ENCODE data around the gene OR2AP1. TPM values are rescaled to one million over a fixed set of nuclear protein-coding genes. Genes with fewer than 3 reads are reported as not detected.
"Not testable (repeated sequence)": the region's sequence is repeated elsewhere in the genome, so short reads cannot be mapped to it uniquely, and the experiment has no call there.

Gene OR2AP1
- total RNA-seq, 4 donors from 2014 or later, result not detected

DNA sequence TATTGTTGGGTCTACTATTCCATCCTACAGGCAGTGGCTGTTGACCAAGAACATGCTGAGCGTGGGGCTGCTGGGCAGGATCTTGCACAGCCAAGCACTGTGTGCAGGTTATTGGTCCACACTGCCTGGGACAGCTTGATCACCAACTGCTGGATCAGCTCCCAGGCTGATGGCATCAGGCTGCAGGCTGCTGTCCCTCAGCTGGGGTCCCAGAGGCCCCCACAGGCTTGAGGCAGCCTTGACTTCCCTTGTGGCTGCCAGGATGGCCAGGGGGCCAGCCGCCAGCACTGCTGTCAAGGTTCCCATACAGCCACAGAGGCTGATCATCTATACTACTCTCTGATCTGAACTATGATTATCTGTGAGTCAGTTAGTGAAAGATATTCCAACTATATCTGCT, 9.8 kb downstream of the OR2AP1 start:
- DNase-seq (ENCODE audit: low spot score in 2 of 2), result no peak
- TF ChIP-seq POLR2AphosphoS5 (IDR thresholded peaks at IDR 0.05) (no peak), EP300 (IDR thresholded peaks at IDR 0.05) (no peak), POLR2A (IDR thresholded peaks at IDR 0.05) (no peak)
- TF ChIP-seq, protein P1, sequence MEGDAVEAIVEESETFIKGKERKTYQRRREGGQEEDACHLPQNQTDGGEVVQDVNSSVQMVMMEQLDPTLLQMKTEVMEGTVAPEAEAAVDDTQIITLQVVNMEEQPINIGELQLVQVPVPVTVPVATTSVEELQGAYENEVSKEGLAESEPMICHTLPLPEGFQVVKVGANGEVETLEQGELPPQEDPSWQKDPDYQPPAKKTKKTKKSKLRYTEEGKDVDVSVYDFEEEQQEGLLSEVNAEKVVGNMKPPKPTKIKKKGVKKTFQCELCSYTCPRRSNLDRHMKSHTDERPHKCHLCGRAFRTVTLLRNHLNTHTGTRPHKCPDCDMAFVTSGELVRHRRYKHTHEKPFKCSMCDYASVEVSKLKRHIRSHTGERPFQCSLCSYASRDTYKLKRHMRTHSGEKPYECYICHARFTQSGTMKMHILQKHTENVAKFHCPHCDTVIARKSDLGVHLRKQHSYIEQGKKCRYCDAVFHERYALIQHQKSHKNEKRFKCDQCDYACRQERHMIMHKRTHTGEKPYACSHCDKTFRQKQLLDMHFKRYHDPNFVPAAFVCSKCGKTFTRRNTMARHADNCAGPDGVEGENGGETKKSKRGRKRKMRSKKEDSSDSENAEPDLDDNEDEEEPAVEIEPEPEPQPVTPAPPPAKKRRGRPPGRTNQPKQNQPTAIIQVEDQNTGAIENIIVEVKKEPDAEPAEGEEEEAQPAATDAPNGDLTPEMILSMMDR (IDR thresholded peaks at IDR 0.05), result no peak
- H3K4me1 ChIP-seq, result no peaks in the 10 kb centered on the region
- H3K27me3 ChIP-seq, result no peaks in the 10 kb centered on the region
- H3K36me3 ChIP-seq, result no peaks in the 10 kb centered on the region
- peaks cover 7% of the 10 kb centered on the region for H3K9me3 ChIP-seq
- WGBS, result 92% methylated on average over 2 of the region's 2 CpGs
- H3K27ac ChIP-seq, result no peak overlapping the region
- H3K4me3 ChIP-seq, result no peak overlapping the region

DNA sequence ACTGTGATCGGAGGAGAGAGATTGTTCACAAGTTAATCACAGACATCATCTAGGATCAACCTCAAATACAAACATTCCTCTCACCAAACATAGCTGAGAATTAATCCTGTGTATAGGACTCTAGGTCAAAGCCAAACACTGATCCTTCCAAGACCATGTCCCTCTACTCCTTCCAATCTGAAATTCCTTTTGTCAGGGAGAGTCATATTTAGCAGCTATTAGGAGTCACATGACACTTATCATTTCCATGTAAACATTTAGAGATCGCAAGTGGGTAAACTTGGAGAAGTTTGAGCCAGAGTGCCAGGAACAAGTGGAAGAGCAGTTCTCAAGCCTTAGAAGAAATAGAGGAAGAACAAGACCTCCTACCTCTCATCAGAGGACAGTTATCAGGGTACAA, 13.5 kb downstream of the OR2AP1 start:
- H3K36me3 ChIP-seq, result no peaks in the 10 kb centered on the region
- no peaks in the 10 kb centered on the region for H3K27me3 ChIP-seq
- TF ChIP-seq POLR2A (IDR thresholded peaks at IDR 0.05) (no peak), EP300 (IDR thresholded peaks at IDR 0.05) (no peak), POLR2AphosphoS5 (IDR thresholded peaks at IDR 0.05) (no peak)
- TF ChIP-seq, protein P1 (IDR thresholded peaks at IDR 0.05), result no peak
- no peak overlapping the region for H3K27ac ChIP-seq
- no peak overlapping the region for H3K4me3 ChIP-seq
- H3K4me1 ChIP-seq, result no peaks in the 10 kb centered on the region
- H3K9me3 ChIP-seq, result peaks cover 3% of the 10 kb centered on the region
- WGBS, result 93% methylated on average over 2 of the region's 2 CpGs
- DNase-seq (ENCODE audit: low spot score in 2 of 2), result no peak

DNA sequence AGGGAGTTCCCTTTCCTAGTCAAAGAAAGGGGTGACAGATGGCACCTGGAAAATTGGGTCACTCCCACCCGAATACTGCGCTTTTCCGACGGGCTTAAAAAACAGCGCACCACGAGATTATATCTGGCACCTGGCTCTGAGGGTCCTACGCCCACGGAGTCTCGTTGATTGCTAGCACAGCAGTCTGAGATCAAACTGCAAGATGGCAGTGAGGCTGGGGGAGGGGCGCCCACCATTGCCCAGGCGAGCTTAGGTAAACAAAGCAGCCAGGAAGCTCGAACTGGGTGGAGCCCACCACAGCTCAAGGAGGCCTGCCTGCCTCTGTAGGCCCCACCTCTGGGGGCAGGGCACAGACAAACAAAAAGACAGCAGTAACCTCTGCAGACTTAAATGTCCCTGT, 17.9 kb downstream of the OR2AP1 start:
- 76% methylated on average over 11 of the region's 12 CpGs for WGBS
- H3K36me3 ChIP-seq; H3K4me3 ChIP-seq; DNase-seq (ENCODE audit: low spot score in 2 of 2); H3K27me3 ChIP-seq; H3K27ac ChIP-seq; H3K4me1 ChIP-seq; H3K9me3 ChIP-seq: not testable (repeated sequence)

DNA sequence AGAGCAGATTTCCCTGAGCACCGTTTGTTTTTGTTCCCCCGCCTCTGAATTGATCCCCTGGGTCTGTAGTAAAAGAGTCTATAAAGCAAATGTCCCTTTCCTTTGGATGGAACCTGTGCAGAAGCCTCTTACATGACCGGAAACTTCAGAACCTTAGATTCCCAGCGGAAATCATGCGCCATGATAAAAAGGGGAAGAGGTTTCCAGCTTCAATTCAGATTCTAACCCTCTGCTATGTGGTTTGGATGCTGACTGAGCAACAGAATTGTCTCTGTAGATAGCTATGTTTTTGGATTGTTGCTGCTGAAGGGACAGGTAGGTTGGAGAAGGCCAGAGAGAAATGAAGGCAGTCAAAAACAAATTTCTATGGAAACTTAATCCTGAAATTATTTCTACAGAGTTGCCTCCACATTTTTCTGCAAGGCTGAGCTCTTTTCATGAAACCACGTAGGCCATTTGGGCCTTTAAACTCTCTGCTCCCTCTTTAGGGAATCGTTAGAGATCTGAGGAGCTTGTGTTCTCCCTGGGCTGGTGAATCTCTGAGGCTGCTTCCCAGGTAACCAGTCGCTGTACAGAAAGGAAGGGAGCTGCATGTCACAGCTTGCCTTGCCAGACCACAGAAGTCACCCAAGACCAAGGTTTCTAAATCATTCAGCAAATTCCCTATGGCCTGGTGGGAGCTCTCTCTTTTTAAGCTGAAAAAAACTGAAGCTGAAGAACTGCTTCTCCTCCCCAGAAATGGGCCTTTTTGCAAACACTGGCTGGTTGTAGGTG, 35.7 kb downstream of the OR2AP1 start:
- DNase-seq (ENCODE audit: low spot score in 2 of 2), result no peak
- H3K36me3 ChIP-seq, result no peaks in the 10 kb centered on the region
- TF ChIP-seq EP300 (IDR thresholded peaks at IDR 0.05), result no peak
- TF ChIP-seq, protein P1 (IDR thresholded peaks at IDR 0.05), result no peak
- no peaks in the 10 kb centered on the region for H3K27me3 ChIP-seq
- no peak overlapping the region for H3K4me3 ChIP-seq
- 63% methylated on average over 8 of the region's 8 CpGs for WGBS
- no peaks in the 10 kb centered on the region for H3K4me1 ChIP-seq
- H3K27ac ChIP-seq, result no peak overlapping the region
- H3K9me3 ChIP-seq, result no peaks in the 10 kb centered on the region

DNA sequence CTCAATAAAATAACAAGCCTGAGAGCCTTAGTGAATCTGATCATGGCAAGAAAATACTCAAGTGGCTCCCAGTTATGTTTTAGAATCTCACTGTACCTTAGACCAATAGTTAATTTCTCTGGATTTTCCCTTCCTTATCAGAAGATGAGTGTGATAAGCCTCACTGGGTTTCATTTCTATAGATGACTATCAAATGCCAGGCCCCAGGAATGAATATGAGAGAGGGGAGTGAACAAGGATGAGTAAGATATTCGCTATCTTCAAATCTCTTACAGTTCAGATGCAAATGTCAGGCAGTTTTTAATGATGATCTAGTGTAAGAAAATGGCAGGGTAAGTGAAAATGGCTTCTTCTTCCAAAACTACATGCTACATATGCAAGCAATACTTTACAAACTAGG, 38.3 kb downstream of the OR2AP1 start:
- DNase-seq (ENCODE audit: low spot score in 2 of 2), result no peak
- TF ChIP-seq POLR2A (IDR thresholded peaks at IDR 0.05) (no peak), POLR2AphosphoS5 (IDR thresholded peaks at IDR 0.05) (no peak), EP300 (IDR thresholded peaks at IDR 0.05) (no peak)
- TF ChIP-seq, protein P1 (IDR thresholded peaks at IDR 0.05), result no peak
- H3K27ac ChIP-seq, result no peak overlapping the region
- no peaks in the 10 kb centered on the region for H3K36me3 ChIP-seq
- WGBS, result 79% methylated on average over 1 of the region's 1 CpG
- no peaks in the 10 kb centered on the region for H3K4me1 ChIP-seq
- no peak overlapping the region for H3K4me3 ChIP-seq
- H3K9me3 ChIP-seq, result no peaks in the 10 kb centered on the region
- no peaks in the 10 kb centered on the region for H3K27me3 ChIP-seq

DNA sequence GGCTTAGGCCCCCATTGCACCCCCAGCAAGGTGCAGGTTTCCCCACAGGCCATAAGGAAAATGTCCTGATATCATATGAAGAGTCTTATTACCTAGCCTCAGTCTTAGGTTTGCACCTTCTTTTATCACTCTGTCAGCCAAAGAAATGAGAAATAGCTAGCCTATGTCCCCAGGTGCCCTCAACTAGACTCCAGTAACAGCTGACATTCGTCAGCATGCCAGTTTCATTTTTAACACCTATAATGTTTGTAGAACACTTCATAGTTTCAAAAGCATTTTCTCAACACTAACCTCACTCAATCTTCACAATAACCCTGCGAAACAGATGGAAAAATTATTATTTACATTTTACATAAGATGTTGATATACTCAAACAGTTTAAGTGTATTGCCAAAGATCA, 40.4 kb downstream of the OR2AP1 start:
- Histone ChIP-seq H3K27ac (no peak overlapping the region), H3K4me1 (no peaks in the 10 kb centered on the region), H3K27me3 (no peaks in the 10 kb centered on the region), H3K36me3 (no peaks in the 10 kb centered on the region), H3K9me3 (peaks cover 6% of the 10 kb centered on the region), H3K4me3 (no peak overlapping the region)
- DNase-seq (ENCODE audit: low spot score in 2 of 2), result no peak
- TF ChIP-seq POLR2A (IDR thresholded peaks at IDR 0.05) (no peak), POLR2AphosphoS5 (IDR thresholded peaks at IDR 0.05) (no peak), EP300 (IDR thresholded peaks at IDR 0.05) (no peak)
- TF ChIP-seq, protein P1 (IDR thresholded peaks at IDR 0.05), result no peak
- WGBS, result 62% methylated on average over 2 of the region's 2 CpGs
